Activated CD4-positive, alpha-beta T cell treated with anti-CD3 and anti-CD28 coated beads for 4 hours (primary cell): ENCODE results near the gene SCN8A.

Source experiments
- DNase-seq, 2 donors: peaks; one replicate each; pipeline ENCODE4 v3.0.0-alpha.2; 2020

Gene SCN8A

GRCh38 chr12:51675071-51675803 is 84.2 kb downstream of the SCN8A start:
- no peak for DNase-seq

GRCh38 chr12:51676875-51677274 is 85.8 kb downstream of the SCN8A start:
- DNase-seq: no peak

- no peak for DNase-seq
Observed at GRCh38 chr12:51677284-51677968, 86.4 kb downstream of the SCN8A start.

- DNase-seq: peak in 1 of 2 donors; percentile 2
Observed at GRCh38 chr12:51678086-51678724, 87.2 kb downstream of the SCN8A start.

- no peak for DNase-seq
Observed at GRCh38 chr12:51682981-51683380, 91.9 kb downstream of the SCN8A start.

- DNase-seq: no peak
Observed at GRCh38 chr12:51683763-51684357, 92.8 kb downstream of the SCN8A start.

- no peak for DNase-seq
Observed at GRCh38 chr12:51686727-51687126, 95.7 kb downstream of the SCN8A start.

- DNase-seq: no peak
Observed at GRCh38 chr12:51687177-51687576, 96.1 kb downstream of the SCN8A start.

GRCh38 chr12:51687614-51688013 is 96.6 kb downstream of the SCN8A start:
- DNase-seq: no peak

- no peak for DNase-seq
Observed at GRCh38 chr12:51689983-51690382, 99.0 kb downstream of the SCN8A start.

GRCh38 chr12:51692016-51692415 is 101.0 kb downstream of the SCN8A start:
- DNase-seq: no peak

GRCh38 chr12:51693569-51693968 is 102.5 kb downstream of the SCN8A start:
- no peak for DNase-seq

GRCh38 chr12:51694146-51694545 is 103.1 kb downstream of the SCN8A start:
- no peak for DNase-seq

GRCh38 chr12:51695241-51696010 is 104.4 kb downstream of the SCN8A start:
- no peak for DNase-seq

GRCh38 chr12:51699219-51699618 is 108.2 kb downstream of the SCN8A start:
- DNase-seq: no peak

- no peak for DNase-seq
Observed at GRCh38 chr12:51700887-51701286, 109.9 kb downstream of the SCN8A start.

- no peak for DNase-seq
Observed at GRCh38 chr12:51702587-51702986, 111.6 kb downstream of the SCN8A start.

GRCh38 chr12:51705450-51705849 is 114.4 kb downstream of the SCN8A start:
- no peak for DNase-seq

- DNase-seq: no peak
Observed at GRCh38 chr12:51706206-51706605, 115.2 kb downstream of the SCN8A start.

- no peak for DNase-seq
Observed at GRCh38 chr12:51714666-51715065, 123.6 kb downstream of the SCN8A start.

- DNase-seq: no peak
Observed at GRCh38 chr12:51717326-51717925, 126.4 kb downstream of the SCN8A start.

- DNase-seq: peak; percentile 13 to 19
Observed at GRCh38 chr12:51721282-51721940, 130.4 kb downstream of the SCN8A start.
